HL-60 (cell line): Measurements from ENCODE around the gene ANKZF1.

ENCODE experiments used
- DNase-seq, 2 experiments: peaks; one replicate each; pipeline ENCODE4 v3.0.0-alpha.2; 2010 to 2020; ENCODE audit warnings: low read depth in 1 of 2, low spot score in 1 of 2
- H3K27ac ChIP-seq: fragments of 250-450 bp; sonication (Bioruptor Pico); replicated peaks from 2 replicates; pipeline ENCODE4 v1.5.1; 2020; ENCODE audit warnings: mild to moderate bottlenecking, moderate library complexity
- H3K27me3 ChIP-seq: fragments of 250-450 bp; sonication (Bioruptor Pico); 2 replicates; pipeline ENCODE4 v1.5.1; 2021; ENCODE audit warnings: mild to moderate bottlenecking, moderate library complexity; ENCODE audit not compliant: insufficient read depth, poor library complexity, severe bottlenecking
- H3K4me3 ChIP-seq: replicated peaks from 2 replicates; pipeline ENCODE4 v1.5.1; 2011; ENCODE audit warnings: mild to moderate bottlenecking, control low read depth, low read length; ENCODE audit not compliant: insufficient read depth
- CTCF ChIP-seq: IDR thresholded peaks from one replicate; pipeline ENCODE4 v1.5.1; 2011; ENCODE audit warnings: low read length, control low read depth, inconsistent platforms; ENCODE audit not compliant: insufficient read depth
- GABPA ChIP-seq: IDR thresholded peaks from 2 replicates; pipeline ENCODE4 v1.6.1; 2012; ENCODE audit warnings: low read depth
- POLR2AphosphoS5 ChIP-seq: IDR thresholded peaks from 2 replicates; pipeline ENCODE4 v1.6.1; 2012; ENCODE audit warnings: low read depth
- REST ChIP-seq: IDR thresholded peaks from 2 replicates; pipeline ENCODE4 v1.6.1; 2012; ENCODE audit warnings: low read depth; ENCODE audit not compliant: insufficient replicate concordance
- SPI1 ChIP-seq: IDR thresholded peaks from 2 replicates; pipeline ENCODE4 v1.6.1; 2012; ENCODE audit warnings: low read depth, mild to moderate bottlenecking, borderline replicate concordance

Gene ANKZF1

GRCh38 chr2:219285894-219286425 is 56.4 kb downstream of the ANKZF1 start:
- H3K4me3 ChIP-seq: no peak overlapping the region
- DNase-seq: no peak
- H3K27me3 ChIP-seq: no peaks in the 10 kb centered on the region
- TF ChIP-seq CTCF: no peak
- no peak for TF ChIP-seq REST
- TF ChIP-seq SPI1: no peak
- no peak for TF ChIP-seq POLR2AphosphoS5
- no peak for TF ChIP-seq GABPA
- H3K27ac ChIP-seq: no peak overlapping the region
